ENCODE data around the gene UGT3A1. TPM values are rescaled to one million over a fixed set of nuclear protein-coding genes. Genes with fewer than 3 reads are reported as not detected.

Gene UGT3A1
- total RNA-seq, 2 donors from 2014 or later: not detected

DNA sequence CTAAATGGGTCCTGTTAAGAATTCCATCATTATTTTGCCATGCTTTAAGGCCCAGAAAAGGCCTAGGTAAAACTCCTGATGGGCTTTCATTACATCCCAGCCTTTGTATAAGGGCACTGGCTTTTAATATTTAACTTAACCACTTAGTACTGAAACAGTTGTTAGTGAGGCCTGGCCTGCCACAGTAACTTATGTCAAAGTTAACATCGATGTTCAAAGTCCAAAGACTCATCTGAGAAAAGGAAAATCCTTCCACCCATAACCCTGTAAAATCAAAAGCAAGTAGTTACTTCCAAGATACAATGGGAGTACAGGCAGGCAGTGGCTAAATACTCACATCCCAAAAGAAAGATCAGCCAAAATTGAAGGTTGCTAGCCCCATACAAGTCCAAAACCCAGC is 15.0 kb upstream of the UGT3A1 start:
- H3K4me1 ChIP-seq (ENCODE audit: control insufficient read depth in 1 of 2, low read depth in 2 of 2): no peaks in the 10 kb centered on the region
- no peak for TF ChIP-seq CTCF (IDR thresholded peaks at IDR 0.05)
- H3K9me3 ChIP-seq: no peaks in the 10 kb centered on the region
- ATAC-seq (ENCODE audit: insufficient number of reproducible peaks, low FRiP score, low read depth): no peak
- H3K36me3 ChIP-seq: no peaks in the 10 kb centered on the region
- no peak overlapping the region for H3K4me3 ChIP-seq
- H3K27me3 ChIP-seq (replicated peaks; ENCODE audit: insufficient read depth): no peaks in the 10 kb centered on the region
- no peak overlapping the region for H3K27ac ChIP-seq
- DNase-seq (ENCODE audit: low spot score): no peak

GRCh38 chr5:36001032-36001431 is 9.8 kb upstream of the UGT3A1 start:
- no peak for TF ChIP-seq CTCF (IDR thresholded peaks at IDR 0.05)
- Histone ChIP-seq H3K4me1 (ENCODE audit: control insufficient read depth in 1 of 2, low read depth in 2 of 2) (no peaks in the 10 kb centered on the region), H3K9me3 (no peaks in the 10 kb centered on the region), H3K4me3 (no peak overlapping the region), H3K36me3 (no peaks in the 10 kb centered on the region), H3K27me3 (replicated peaks; ENCODE audit: insufficient read depth) (no peaks in the 10 kb centered on the region), H3K27ac (no peak overlapping the region)
- ATAC-seq (ENCODE audit: insufficient number of reproducible peaks, low FRiP score, low read depth): no peak
- DNase-seq (ENCODE audit: low spot score): no peak

- Histone ChIP-seq H3K36me3 (no peaks in the 10 kb centered on the region), H3K9me3 (no peaks in the 10 kb centered on the region), H3K27ac (no peak overlapping the region), H3K4me3 (no peak overlapping the region), H3K27me3 (replicated peaks; ENCODE audit: insufficient read depth) (no peaks in the 10 kb centered on the region), H3K4me1 (ENCODE audit: control insufficient read depth in 1 of 2, low read depth in 2 of 2) (no peaks in the 10 kb centered on the region)
- no peak for TF ChIP-seq CTCF (IDR thresholded peaks at IDR 0.05)
- ATAC-seq (ENCODE audit: insufficient number of reproducible peaks, low FRiP score, low read depth) (no peak), DNase-seq (ENCODE audit: low spot score) (no peak)
Measured at GRCh38 chr5:35999547-35999946, 8.4 kb upstream of the UGT3A1 start.

DNA sequence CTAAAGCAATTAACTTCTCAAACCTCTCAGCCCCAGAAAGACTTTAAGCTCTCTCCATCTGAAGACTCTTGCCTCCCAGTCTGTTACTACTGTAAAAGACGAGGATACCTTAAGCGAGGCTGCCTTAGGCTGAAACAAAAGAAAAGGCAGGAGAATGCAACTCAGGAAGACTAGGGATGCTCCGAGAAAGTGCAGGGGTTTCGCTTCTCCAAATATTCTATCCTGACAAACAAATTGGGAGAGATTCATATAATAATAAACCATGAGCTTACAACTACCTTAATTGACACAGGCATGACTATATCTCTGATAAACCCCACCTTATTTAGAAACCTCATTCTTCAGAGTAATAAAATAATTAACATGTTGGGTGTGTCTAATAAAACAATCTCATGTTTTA is 4.9 kb upstream of the UGT3A1 start:
- Histone ChIP-seq H3K4me3 (no peak overlapping the region), H3K27me3 (replicated peaks; ENCODE audit: insufficient read depth) (no peaks in the 10 kb centered on the region), H3K9me3 (no peaks in the 10 kb centered on the region), H3K4me1 (ENCODE audit: control insufficient read depth in 1 of 2, low read depth in 2 of 2) (no peaks in the 10 kb centered on the region), H3K27ac (no peak overlapping the region), H3K36me3 (no peaks in the 10 kb centered on the region)
- ATAC-seq (ENCODE audit: insufficient number of reproducible peaks, low FRiP score, low read depth) (no peak), DNase-seq (ENCODE audit: low spot score) (no peak)
- no peak for TF ChIP-seq CTCF (IDR thresholded peaks at IDR 0.05)

- no peaks in the 10 kb centered on the region for H3K27me3 ChIP-seq (replicated peaks; ENCODE audit: insufficient read depth)
- no peak for TF ChIP-seq CTCF (IDR thresholded peaks at IDR 0.05)
- no peaks in the 10 kb centered on the region for H3K9me3 ChIP-seq
- no peak overlapping the region for H3K4me3 ChIP-seq
- no peak overlapping the region for H3K27ac ChIP-seq
- no peaks in the 10 kb centered on the region for H3K36me3 ChIP-seq
- H3K4me1 ChIP-seq (ENCODE audit: control insufficient read depth in 1 of 2, low read depth in 2 of 2): no peaks in the 10 kb centered on the region
- no peak for ATAC-seq (ENCODE audit: insufficient number of reproducible peaks, low FRiP score, low read depth)
- no peak for DNase-seq (ENCODE audit: low spot score)
Measured at GRCh38 chr5:35990520-35990919, 670 bp downstream of the UGT3A1 start.
